Kidney capillary endothelial cell (primary cell): ENCODE results near the gene WBP1.
A peak's percentile ranks its signal among the peaks of the same experiment; 100 is the strongest.
"Not testable (repeated sequence)": the region's sequence is repeated elsewhere in the genome, so short reads cannot be mapped to it uniquely, and the experiment has no call there.

ENCODE experiments used
- DNase-seq: peaks from one replicate; pipeline ENCODE4 v3.0.0-alpha.2; 2018; ENCODE audit warnings: low spot score

The WBP1 gene

DNA sequence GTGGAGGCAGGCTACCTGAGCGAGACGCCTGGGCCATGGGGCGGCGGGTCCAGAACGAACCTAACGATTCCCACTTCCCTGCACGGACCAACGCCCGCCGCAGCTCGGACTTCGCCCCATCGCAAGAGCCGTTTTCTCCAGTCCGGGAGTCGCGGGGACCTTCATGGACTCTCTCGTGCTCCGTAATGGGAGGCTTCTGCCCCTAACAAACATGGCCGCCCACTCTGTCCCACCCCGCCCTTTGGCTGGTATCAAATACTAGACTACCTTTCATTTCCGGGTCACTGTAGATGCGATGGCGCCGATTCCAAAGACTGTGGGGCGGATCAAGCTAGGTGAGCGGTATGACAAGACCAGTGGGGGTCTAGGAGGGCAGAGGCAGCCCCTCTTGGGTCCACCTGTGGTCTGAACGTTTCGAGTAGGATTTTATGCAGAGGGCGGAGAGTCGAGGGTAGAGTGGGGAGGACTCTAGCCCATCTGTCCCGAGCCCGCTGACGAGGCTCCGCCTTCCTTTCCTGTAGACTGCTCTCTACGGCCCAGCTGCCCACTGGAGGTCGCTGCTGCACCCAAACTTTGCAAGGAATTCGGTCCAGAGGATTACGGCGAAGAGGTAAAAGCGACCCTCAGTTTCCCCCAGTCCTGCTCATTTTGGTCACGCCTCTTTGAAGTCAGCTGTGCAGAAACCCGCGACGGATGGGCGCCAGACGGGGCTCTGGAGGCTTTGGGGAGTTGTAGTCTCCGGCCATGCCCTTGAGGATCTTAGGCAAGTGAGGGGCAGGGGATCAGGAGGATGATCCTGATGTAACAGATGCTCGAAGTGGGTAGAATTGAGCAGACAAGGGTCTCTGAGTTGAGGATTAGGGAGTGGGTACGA lies 24.8 kb downstream of the WBP1 start, which contains the start of the genes CCDC142 and TTC31:
Gene CCDC142, minus strand, starts transcription at position 198 of the 874 bp plus-strand sequence. Its CDS starts 161 bp downstream, at position 37.
Gene TTC31, plus strand, starts transcription at position 281 of the 874 bp plus-strand sequence. Its CDS starts 15 bp downstream, at position 296.
- peak; percentile 91 for DNase-seq

- not testable (repeated sequence) for DNase-seq
Observed at GRCh38 chr2:74483675-74484164, 25.5 kb downstream of the WBP1 start.

GRCh38 chr2:74486141-74486540 lies 27.9 kb downstream of the WBP1 start:
- DNase-seq: no peak

- DNase-seq: no peak
Observed at GRCh38 chr2:74488643-74489481, 30.6 kb downstream of the WBP1 start.

DNA sequence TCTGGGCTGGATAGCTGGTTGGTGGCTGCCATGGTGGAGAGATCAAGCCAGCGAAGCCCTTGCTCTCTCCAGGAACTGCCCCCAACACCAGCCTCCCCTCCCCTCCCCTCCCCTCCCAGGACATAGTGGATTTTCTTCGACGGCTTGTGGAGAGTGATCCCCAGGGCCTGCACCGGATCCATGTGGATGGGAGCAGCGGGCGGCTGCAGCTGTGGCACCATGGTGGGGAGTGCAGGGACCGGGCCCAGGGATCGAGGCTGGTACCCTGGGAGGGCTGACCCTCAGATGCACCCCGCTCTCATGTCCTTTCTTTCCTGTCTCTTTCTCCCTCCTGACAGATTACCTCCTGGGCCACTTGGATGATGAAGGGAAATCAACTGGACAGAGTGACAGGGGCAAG lies 31.7 kb downstream of the WBP1 start:
- no peak for DNase-seq

DNA sequence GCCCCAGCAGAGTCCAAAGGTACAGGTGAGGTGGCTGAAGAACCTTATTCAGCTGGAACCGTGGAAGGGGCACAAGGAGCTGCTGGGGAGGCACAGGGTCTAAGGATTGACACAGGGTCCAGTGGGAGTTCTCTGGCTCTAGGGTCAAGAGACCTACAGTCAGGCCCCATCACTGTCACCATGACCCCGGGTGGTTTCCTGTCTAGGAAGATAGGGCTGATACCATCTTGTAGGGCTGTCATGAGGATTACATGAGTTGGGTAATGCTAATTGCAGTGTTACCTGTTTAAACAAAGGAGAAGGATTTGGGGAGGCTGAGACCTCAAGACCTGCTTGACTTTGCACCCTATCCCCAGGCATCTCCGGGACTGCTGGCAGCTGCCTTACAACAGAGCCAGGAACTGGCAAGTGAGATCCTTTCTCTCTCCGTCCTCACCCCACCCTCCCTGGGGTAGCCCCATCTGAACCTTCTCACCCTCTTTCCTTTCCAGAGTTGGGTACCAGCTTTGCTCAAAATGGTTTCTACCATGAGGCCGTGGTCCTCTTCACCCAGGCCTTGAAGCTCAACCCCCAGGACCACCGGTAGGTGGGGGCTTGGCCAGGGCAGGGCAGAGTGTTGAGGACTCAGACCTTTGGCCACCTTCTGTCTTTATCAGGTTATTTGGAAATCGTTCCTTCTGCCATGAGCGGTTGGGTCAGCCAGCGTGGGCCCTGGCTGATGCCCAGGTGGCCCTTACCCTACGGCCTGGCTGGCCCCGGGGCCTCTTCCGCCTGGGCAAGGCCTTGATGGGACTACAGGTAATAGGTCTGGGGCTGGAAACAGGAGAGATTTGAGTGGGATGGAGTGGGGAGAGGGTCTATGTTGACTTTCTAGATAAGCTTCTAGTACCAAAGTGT lies 33.7 kb downstream of the WBP1 start:
- DNase-seq: no peak

- no peak for DNase-seq
Observed at GRCh38 chr2:74493546-74493945, 35.3 kb downstream of the WBP1 start.

- no peak for DNase-seq
Observed at GRCh38 chr2:74495440-74495839, 37.2 kb downstream of the WBP1 start.

GRCh38 chr2:74496997-74497776 lies 38.9 kb downstream of the WBP1 start:
- no peak for DNase-seq

DNA sequence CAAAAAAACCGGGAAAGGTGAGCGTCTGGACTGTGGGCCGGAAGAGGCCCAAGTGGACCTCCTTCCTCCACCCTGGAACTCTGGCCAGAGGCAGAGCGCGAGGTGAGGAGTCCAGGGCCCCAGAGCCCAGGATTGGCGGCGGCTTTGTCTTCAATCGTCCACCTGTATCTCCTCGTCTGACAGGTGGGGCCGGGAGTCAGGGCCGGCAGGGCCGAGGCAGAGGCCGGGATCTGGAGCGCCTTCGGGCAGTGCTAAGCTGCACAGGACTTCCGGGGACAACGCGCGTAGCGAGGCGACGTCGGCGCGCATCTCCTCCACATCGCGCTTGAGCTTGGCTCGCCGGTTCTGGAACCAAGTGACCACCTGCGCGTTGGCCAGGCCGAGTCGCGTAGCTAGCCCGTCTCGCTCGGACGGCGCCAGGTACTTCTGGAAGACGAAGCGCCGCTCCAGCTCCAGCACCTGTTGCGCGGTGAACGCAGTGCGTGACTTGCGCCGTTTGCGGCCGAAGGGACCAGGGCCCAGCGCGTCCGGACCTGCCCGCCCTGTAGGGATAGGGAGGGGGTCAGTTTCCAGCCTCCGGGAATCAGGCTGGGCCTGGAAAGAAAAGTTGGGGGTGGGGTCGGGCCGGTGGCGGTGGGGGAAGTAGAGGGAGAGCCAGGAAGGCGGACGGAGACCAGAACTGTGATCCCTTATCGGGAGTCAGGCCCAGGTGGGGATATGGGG lies 39.7 kb downstream of the WBP1 start:
- DNase-seq: no peak

DNA sequence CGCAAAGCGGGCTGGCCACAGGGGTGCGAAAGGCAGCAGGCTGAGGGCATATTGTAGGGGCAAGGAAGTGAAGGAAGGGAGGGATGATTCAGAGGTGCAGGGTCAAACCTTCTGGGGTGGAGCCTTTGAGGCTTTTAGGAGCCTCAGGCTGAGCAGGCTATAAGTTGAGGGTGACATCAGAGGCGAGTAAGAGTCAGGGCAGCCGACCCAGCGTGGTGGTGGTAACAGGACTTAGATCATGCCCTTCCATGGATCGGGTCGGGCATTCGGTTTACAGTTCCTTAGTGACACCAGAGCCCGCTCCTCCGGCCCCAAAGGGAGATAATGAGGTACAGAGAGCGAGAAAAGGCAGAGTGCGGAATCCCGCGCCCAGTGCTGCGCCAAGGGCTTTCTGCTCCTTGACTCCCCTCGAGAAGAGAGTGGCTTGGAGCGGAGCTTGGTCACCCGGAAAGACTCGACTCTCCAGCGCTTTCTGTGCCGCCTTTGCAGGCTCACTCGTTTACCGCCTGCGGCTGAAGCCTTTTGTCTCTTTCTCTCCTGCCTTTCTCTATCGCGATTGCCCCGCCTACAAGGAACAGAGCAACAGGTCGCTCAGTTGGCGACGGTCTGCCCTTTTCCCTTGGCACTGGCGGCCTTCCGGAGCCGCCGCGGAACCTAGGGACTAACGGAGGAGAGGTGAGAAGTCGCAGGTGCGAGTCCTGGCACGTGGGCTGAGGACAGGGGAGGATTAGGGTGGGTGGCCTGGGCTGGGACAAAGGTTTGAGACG lies 40.4 kb downstream of the WBP1 start:
- DNase-seq: no peak

GRCh38 chr2:74499267-74499939 lies 41.2 kb downstream of the WBP1 start, which contains the start of gene LBX2:
LBX2 (minus strand) TSS chr2:74499603; CDS start chr2:74499537, 66 bp downstream.
- DNase-seq: no peak

DNA sequence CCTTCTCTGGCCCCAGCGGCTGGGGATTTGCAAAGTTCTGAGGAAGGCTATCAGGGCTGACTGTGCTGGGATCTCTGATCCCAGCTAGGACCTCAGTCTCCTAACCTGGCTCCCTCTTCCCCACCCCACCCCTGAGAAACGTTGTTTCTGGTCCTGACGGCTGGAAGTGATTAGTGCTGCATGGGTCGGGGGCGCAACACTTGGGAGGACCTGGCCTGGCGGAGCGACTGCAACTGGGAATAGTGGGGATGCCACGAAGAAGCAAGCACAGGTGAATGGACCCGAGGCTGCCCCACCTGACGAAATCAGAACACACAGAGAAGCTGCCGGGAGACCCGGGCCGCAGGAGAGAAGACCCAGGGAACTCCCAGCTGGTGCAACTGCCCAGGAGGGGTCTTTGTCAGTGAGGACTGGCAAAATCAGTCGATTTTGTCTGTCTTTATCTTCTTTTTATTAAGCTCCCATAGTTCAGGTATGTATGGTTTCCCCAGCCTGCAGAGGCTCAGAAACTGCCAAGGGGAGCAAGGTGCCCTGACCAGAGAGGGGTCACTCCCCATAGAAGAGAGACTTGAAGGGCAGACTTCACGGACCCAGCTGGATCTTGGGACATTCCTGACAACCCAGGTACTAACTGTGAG lies 41.8 kb downstream of the WBP1 start:
- DNase-seq: no peak

- no peak for DNase-seq
Observed at GRCh38 chr2:74500578-74500946, 42.3 kb downstream of the WBP1 start.

GRCh38 chr2:74501335-74502071 lies 43.3 kb downstream of the WBP1 start:
- no peak for DNase-seq

GRCh38 chr2:74502147-74502719 lies 44.0 kb downstream of the WBP1 start:
- DNase-seq: no peak
